HEK293 (cell line): Measurements from ENCODE around the gene CCT6B.

ENCODE experiments used
- CTCF ChIA-PET: fragments of 350-600 bp; formaldehyde crosslinking; extraction: SDS; loops from one replicate; lab custom pipeline; 2021; ENCODE audit warnings: antibody characterized with exemption; lab: Yijun Ruan, JAX
- POLR2A ChIA-PET: fragments of 300-600 bp; formaldehyde crosslinking; extraction: SDS; loops from one replicate; lab custom pipeline; 2020; ENCODE audit warnings: antibody characterized with exemption, inconsistent platforms; lab: Yijun Ruan, JAX
- H3K27ac ChIP-seq: fragments of 200-500 bp; sonication (Bioruptor generic); 2 replicates; pipeline ENCODE4 v1.5.1; 2014; ENCODE audit warnings: low read depth, low read length, control low read depth, inconsistent platforms; ENCODE audit errors: extremely low read depth
- H3K36me3 ChIP-seq, 2 experiments: fragments of 200-500 bp in 1 of 2; sonication (Bioruptor generic) in 1 of 2; 1 replicate in 1 of 2; 2 replicates in 1 of 2; pipeline ENCODE4 v1.5.1; 2014 to 2017; ENCODE audit warnings: inconsistent platforms in 2 of 2, low read length in 2 of 2; ENCODE audit not compliant: control insufficient read depth in 2 of 2, insufficient read depth in 1 of 2
- H3K4me1 ChIP-seq: fragments of 200-500 bp; sonication (Bioruptor generic); 2 replicates; pipeline ENCODE4 v1.5.1; 2014; ENCODE audit warnings: mild to moderate bottlenecking, low read length, inconsistent platforms; ENCODE audit not compliant: control insufficient read depth, insufficient read depth
- H3K4me3 ChIP-seq: 2 replicates; pipeline ENCODE4 v1.5.1; 2011; ENCODE audit warnings: low read depth, mild to moderate bottlenecking, control low read depth, low read length, moderate library complexity
- H3K9me3 ChIP-seq: fragments of 200-500 bp; sonication (Bioruptor generic); 2 replicates; pipeline ENCODE4 v1.5.1; 2014; ENCODE audit warnings: low read depth, low read length, inconsistent platforms; ENCODE audit not compliant: control insufficient read depth, insufficient read depth
- EGR2 ChIP-seq: fragments of 450-650 bp; formaldehyde crosslinking; IDR thresholded peaks from 2 replicates; pipeline ENCODE4 v1.5.1; 2016; ENCODE audit warnings: low read depth, missing biosample characterization, missing genetic modification characterization
- GLI4 ChIP-seq: fragments of 450-650 bp; formaldehyde crosslinking; IDR thresholded peaks from 2 replicates; pipeline ENCODE4 v1.5.1; 2016; ENCODE audit warnings: missing biosample characterization, missing genetic modification characterization
- GLIS1 ChIP-seq: fragments of 450-650 bp; formaldehyde crosslinking; IDR thresholded peaks from 2 replicates; pipeline ENCODE4 v1.5.1; 2016; ENCODE audit warnings: missing biosample characterization, missing genetic modification characterization
- KLF16 ChIP-seq: fragments of 450-650 bp; formaldehyde crosslinking; IDR thresholded peaks from 2 replicates; pipeline ENCODE4 v1.5.1; 2017; ENCODE audit warnings: missing biosample characterization, missing genetic modification characterization
- KLF9 ChIP-seq: fragments of 450-650 bp; formaldehyde crosslinking; IDR thresholded peaks from 2 replicates; pipeline ENCODE4 v1.5.1; 2016; ENCODE audit warnings: missing biosample characterization, missing genetic modification characterization, low read depth
- SCRT2 ChIP-seq: fragments of 450-650 bp; formaldehyde crosslinking; IDR thresholded peaks from 2 replicates; pipeline ENCODE4 v1.5.1; 2016; ENCODE audit warnings: missing biosample characterization, missing genetic modification characterization
- SETDB1 ChIP-seq: IDR thresholded peaks from one replicate; pipeline ENCODE4 v1.6.1; 2017; ENCODE audit warnings: mild to moderate bottlenecking, low read length, moderate library complexity, mixed read lengths; ENCODE audit not compliant: insufficient read length
- SP2 ChIP-seq: fragments of 450-650 bp; formaldehyde crosslinking; IDR thresholded peaks from 2 replicates; pipeline ENCODE4 v1.5.1; 2016; ENCODE audit warnings: missing biosample characterization, missing genetic modification characterization
- TCF7L2 ChIP-seq: IDR thresholded peaks from 2 replicates; pipeline ENCODE4 v1.6.1; 2011; ENCODE audit warnings: low read depth, mild to moderate bottlenecking, inconsistent platforms, low read length, moderate library complexity, borderline replicate concordance
- ZBTB8A ChIP-seq: fragments of 450-650 bp; formaldehyde crosslinking; IDR thresholded peaks from 2 replicates; pipeline ENCODE4 v1.5.1; 2016; ENCODE audit warnings: missing biosample characterization, missing genetic modification characterization
- ZFP37 ChIP-seq: fragments of 450-650 bp; formaldehyde crosslinking; IDR thresholded peaks from 2 replicates; pipeline ENCODE4 v1.5.1; 2016; ENCODE audit warnings: missing biosample characterization, missing genetic modification characterization
- ZNF114 ChIP-seq: fragments of 450-650 bp; formaldehyde crosslinking; IDR thresholded peaks from 2 replicates; pipeline ENCODE4 v1.5.0; 2017; ENCODE audit warnings: missing biosample characterization, missing genetic modification characterization
- ZNF18 ChIP-seq: fragments of 450-650 bp; formaldehyde crosslinking; IDR thresholded peaks from 2 replicates; pipeline ENCODE4 v1.5.1; 2016; ENCODE audit warnings: missing biosample characterization, missing genetic modification characterization
- ZNF214 ChIP-seq: fragments of 450-650 bp; formaldehyde crosslinking; IDR thresholded peaks from 2 replicates; pipeline ENCODE4 v1.5.1; 2017; ENCODE audit warnings: missing biosample characterization, mild to moderate bottlenecking, missing genetic modification characterization, borderline replicate concordance
- ZNF280D ChIP-seq: fragments of 450-650 bp; formaldehyde crosslinking; IDR thresholded peaks from 2 replicates; pipeline ENCODE4 v1.5.1; 2016; ENCODE audit warnings: missing biosample characterization, missing genetic modification characterization
- ZNF302 ChIP-seq: fragments of 450-650 bp; formaldehyde crosslinking; IDR thresholded peaks from 2 replicates; pipeline ENCODE4 v1.5.1; 2016; ENCODE audit warnings: missing biosample characterization, missing genetic modification characterization, low read depth
- ZNF341 ChIP-seq: fragments of 450-650 bp; formaldehyde crosslinking; IDR thresholded peaks from 2 replicates; pipeline ENCODE4; 2016; ENCODE audit warnings: low read depth, missing biosample characterization, missing genetic modification characterization
- ZNF518A ChIP-seq: fragments of 450-650 bp; formaldehyde crosslinking; conservative IDR thresholded peaks from 2 replicates; pipeline ENCODE4 v1.5.1; 2016; ENCODE audit warnings: low read depth, missing biosample characterization, missing genetic modification characterization
- ZNF548 ChIP-seq: fragments of 450-650 bp; formaldehyde crosslinking; IDR thresholded peaks from 2 replicates; pipeline ENCODE4 v1.5.1; 2016; ENCODE audit warnings: missing biosample characterization, missing genetic modification characterization
- ZNF629 ChIP-seq: fragments of 450-650 bp; formaldehyde crosslinking; IDR thresholded peaks from 2 replicates; pipeline ENCODE4 v1.5.1; 2017; ENCODE audit warnings: missing biosample characterization, missing genetic modification characterization
- ZNF701 ChIP-seq: fragments of 450-650 bp; formaldehyde crosslinking; IDR thresholded peaks from 2 replicates; pipeline ENCODE4 v1.5.1; 2016; ENCODE audit warnings: missing biosample characterization, missing genetic modification characterization
- ZNF76 ChIP-seq: fragments of 450-650 bp; formaldehyde crosslinking; IDR thresholded peaks from 2 replicates; pipeline ENCODE4; 2016; ENCODE audit warnings: low read depth, missing biosample characterization, missing genetic modification characterization, borderline replicate concordance
- ZSCAN18 ChIP-seq: fragments of 450-650 bp; formaldehyde crosslinking; IDR thresholded peaks from 2 replicates; pipeline ENCODE4 v1.5.1; 2016; ENCODE audit warnings: missing biosample characterization, missing genetic modification characterization

Gene CCT6B

GRCh38 chr17:34980681-34981537, 19.6 kb upstream of the CCT6B start (continued):
- TF ChIP-seq ZNF280D (tag by site-specific recombination), result no peak
- TF ChIP-seq ZSCAN18 (tag by site-specific recombination), result no peak
- TF ChIP-seq ZFP37 (tag by site-specific recombination), result peak; percentile 45; the same call in 1 of the 2 replicates
- no peak for TF ChIP-seq SETDB1
- TF ChIP-seq ZNF302 (tag by site-specific recombination), result no peak
- TF ChIP-seq, all 188 proteins: peak for 39

GRCh38 chr17:34980353-34980680, 19.1 kb upstream of the CCT6B start, which contains the start of gene LIG3:
LIG3 (plus strand) TSS chr17:34980512; CDS start chr17:34983006, 2,494 bp downstream.
- H3K9me3 ChIP-seq, result no peaks in the 10 kb centered on the region
- peaks cover 10% of the 10 kb centered on the region for H3K4me1 ChIP-seq
- ChIA-PET CTCF (interaction anchor here (0.6 to 1.1 kb wide), 4 partner anchors 11 to 783 kb away, joined by 3 to 4 read pairs (median 4); no protein-coding TSS in a partner anchor), POLR2A (interaction anchor here (1.1 to 1.3 kb wide), 3 partner anchors 12 to 60 kb away, joined by 3 to 5 read pairs (median 4); partner anchors contain the start of genes CCT6B and ZNF830)
- peak within 1 kb of the TSS; percentile 94 for H3K27ac ChIP-seq
- peaks cover 20 to 24% of the 10 kb centered on the region in 2 experiments for H3K36me3 ChIP-seq
- peak within 1 kb of the TSS; percentile 84 for H3K4me3 ChIP-seq
- TF ChIP-seq EGR2 (tag by site-specific recombination), result peak; percentile 57
- TF ChIP-seq ZNF548 (tag by site-specific recombination), result no peak
- TF ChIP-seq ZNF114 (tag by site-specific recombination), result no peak
- 0 out of 2 replicates have a peak, but pooled peaks have one; percentile 16 for TF ChIP-seq KLF16
- TF ChIP-seq KLF9, result peak; percentile 88
- TF ChIP-seq ZNF18 (tag by site-specific recombination), result no peak
- 0 out of 2 replicates have a peak, but pooled peaks have one; percentile 20 for TF ChIP-seq ZNF629 (tag by site-specific recombination)
- TF ChIP-seq ZNF341 (tag by site-specific recombination), result peak; percentile 81
- TF ChIP-seq ZNF214 (tag by site-specific recombination), result no peak
- no peak for TF ChIP-seq ZNF701 (tag by site-specific recombination)
- TF ChIP-seq TCF7L2, result 0 out of 2 replicates have a peak, but pooled peaks have one; percentile 6
- TF ChIP-seq ZNF518A (tag by site-specific recombination), result no peak
- no peak for TF ChIP-seq SCRT2 (tag by site-specific recombination)
- peak; percentile 50 for TF ChIP-seq SP2
- no peak for TF ChIP-seq ZBTB8A (tag by site-specific recombination)
- TF ChIP-seq GLI4 (tag by site-specific recombination), result no peak
- no peak for TF ChIP-seq GLIS1 (tag by site-specific recombination)
- TF ChIP-seq ZNF76, result 0 out of 2 replicates have a peak, but pooled peaks have one; percentile 11
